OCI-LY7 (cell line): ENCODE results near the gene AAK1.

ENCODE experiments used
- EZH2phosphoT487 ChIP-seq: fragments of 200-600 bp; sonication (generic); IDR thresholded peaks from 2 replicates; pipeline ENCODE4 v1.6.1; 2018; ENCODE audit warnings: low read depth, borderline replicate concordance, mild to moderate bottlenecking, mixed run types, antibody characterized with exemption, low read length, moderate library complexity, mixed read lengths
- TF ChIP-seq, protein P1 (sequence below): fragments of 200-600 bp; sonication (generic); conservative IDR thresholded peaks from 2 replicates; pipeline ENCODE4 v1.5.1; 2014; ENCODE audit warnings: mild to moderate bottlenecking, antibody characterized with exemption, low read length, moderate library complexity, mixed read lengths

GRCh38 chr2:69422198-69422597 is 221.3 kb downstream of the AAK1 start:
- TF ChIP-seq, protein P1, sequence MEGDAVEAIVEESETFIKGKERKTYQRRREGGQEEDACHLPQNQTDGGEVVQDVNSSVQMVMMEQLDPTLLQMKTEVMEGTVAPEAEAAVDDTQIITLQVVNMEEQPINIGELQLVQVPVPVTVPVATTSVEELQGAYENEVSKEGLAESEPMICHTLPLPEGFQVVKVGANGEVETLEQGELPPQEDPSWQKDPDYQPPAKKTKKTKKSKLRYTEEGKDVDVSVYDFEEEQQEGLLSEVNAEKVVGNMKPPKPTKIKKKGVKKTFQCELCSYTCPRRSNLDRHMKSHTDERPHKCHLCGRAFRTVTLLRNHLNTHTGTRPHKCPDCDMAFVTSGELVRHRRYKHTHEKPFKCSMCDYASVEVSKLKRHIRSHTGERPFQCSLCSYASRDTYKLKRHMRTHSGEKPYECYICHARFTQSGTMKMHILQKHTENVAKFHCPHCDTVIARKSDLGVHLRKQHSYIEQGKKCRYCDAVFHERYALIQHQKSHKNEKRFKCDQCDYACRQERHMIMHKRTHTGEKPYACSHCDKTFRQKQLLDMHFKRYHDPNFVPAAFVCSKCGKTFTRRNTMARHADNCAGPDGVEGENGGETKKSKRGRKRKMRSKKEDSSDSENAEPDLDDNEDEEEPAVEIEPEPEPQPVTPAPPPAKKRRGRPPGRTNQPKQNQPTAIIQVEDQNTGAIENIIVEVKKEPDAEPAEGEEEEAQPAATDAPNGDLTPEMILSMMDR, result no peak
- no peak for TF ChIP-seq EZH2phosphoT487
